HS-27A (cell line): ENCODE data around the gene TFCP2.

Experiments
- DNase-seq: peaks from one replicate; pipeline ENCODE4 v3.0.0-alpha.2; 2012; ENCODE audit warnings: low read depth, missing footprints

The TFCP2 gene

GRCh38 chr12:51196547-51196946 is 23.6 kb upstream of the TFCP2 start:
- no peak for DNase-seq

- no peak for DNase-seq
Measured at GRCh38 chr12:51195841-51196240, 22.9 kb upstream of the TFCP2 start.

- no peak for DNase-seq
Measured at GRCh38 chr12:51192284-51192671, 19.3 kb upstream of the TFCP2 start.

- no peak for DNase-seq
Measured at GRCh38 chr12:51191516-51192283, 18.8 kb upstream of the TFCP2 start.

- no peak for DNase-seq
Measured at GRCh38 chr12:51190820-51191219, 17.9 kb upstream of the TFCP2 start.

- DNase-seq: no peak
Measured at GRCh38 chr12:51189790-51190355, 16.9 kb upstream of the TFCP2 start.

GRCh38 chr12:51188359-51189051 is 15.6 kb upstream of the TFCP2 start:
- DNase-seq: no peak

GRCh38 chr12:51187370-51187987 is 14.5 kb upstream of the TFCP2 start:
- DNase-seq: no peak

- DNase-seq: no peak
Measured at GRCh38 chr12:51186465-51187085, 13.6 kb upstream of the TFCP2 start.

- no peak for DNase-seq
Measured at GRCh38 chr12:51185171-51185717, 12.3 kb upstream of the TFCP2 start.

- peak; percentile 8 for DNase-seq
Measured at GRCh38 chr12:51183816-51184215, 10.9 kb upstream of the TFCP2 start.

GRCh38 chr12:51183349-51183748 is 10.4 kb upstream of the TFCP2 start:
- DNase-seq: no peak

- no peak for DNase-seq
Measured at GRCh38 chr12:51181558-51181957, 8.6 kb upstream of the TFCP2 start.

- DNase-seq: no peak
Measured at GRCh38 chr12:51177897-51178296, 5.0 kb upstream of the TFCP2 start.

- DNase-seq: no peak
Measured at GRCh38 chr12:51174501-51174900, 1.6 kb upstream of the TFCP2 start.

GRCh38 chr12:51171884-51172514 is 936 bp downstream of the TFCP2 start:
- DNase-seq: no peak

- DNase-seq: no peak
Measured at GRCh38 chr12:51163795-51164194, 9.1 kb downstream of the TFCP2 start.

- no peak for DNase-seq
Measured at GRCh38 chr12:51162217-51162616, 10.7 kb downstream of the TFCP2 start.

- DNase-seq: no peak
Measured at GRCh38 chr12:51160814-51161459, 12.0 kb downstream of the TFCP2 start.

- DNase-seq: no peak
Measured at GRCh38 chr12:51156245-51156765, 16.6 kb downstream of the TFCP2 start.

GRCh38 chr12:51152953-51153352 is 20.0 kb downstream of the TFCP2 start:
- DNase-seq: no peak
